Small intestine (tissue), 7 donors: Measurements from ENCODE around the gene TELO2. TPM values are rescaled to one million over a fixed set of nuclear protein-coding genes. Genes with fewer than 3 reads are reported as not detected.
"Not testable (repeated sequence)": the region's sequence is repeated elsewhere in the genome, so short reads cannot be mapped to it uniquely, and the experiment has no call there.

Source experiments
- DNase-seq, 2 donors: peaks; one replicate each; pipeline versions ENCODE4 v3.0.0 to v3.0.0-alpha.2; 2013
- FAIRE-seq: peaks from 2 replicates; lab custom pipeline; 2012; peaks lifted over from hg19 to GRCh38; lab: Jason Lieb, UNC
- H3K27ac ChIP-seq, 3 donors: one replicate each; pipeline ENCODE4 v1.5.1; 2013; ENCODE audit warnings: low read length in 2 of 3, mild to moderate bottlenecking in 2 of 3, control low read depth in 1 of 3, inconsistent platforms in 1 of 3, low read depth in 1 of 3, moderate library complexity in 1 of 3
- H3K27me3 ChIP-seq, 3 donors: one replicate each; pipeline ENCODE4 v1.6.1; 2013; ENCODE audit warnings: low read length in 3 of 3, inconsistent platforms in 1 of 3; ENCODE audit not compliant: control insufficient read depth in 3 of 3, insufficient read depth in 3 of 3
- H3K36me3 ChIP-seq, 3 donors: one replicate each; pipeline ENCODE4 v1.6.1; 2013; ENCODE audit warnings: low read length in 3 of 3, inconsistent platforms in 1 of 3, low read depth in 1 of 3, mild to moderate bottlenecking in 1 of 3, moderate library complexity in 1 of 3; ENCODE audit not compliant: control insufficient read depth in 3 of 3, insufficient read depth in 2 of 3
- H3K4me1 ChIP-seq, 3 donors: one replicate each; pipeline ENCODE4 v1.6.1; 2013; ENCODE audit warnings: low read length in 2 of 3, inconsistent platforms in 1 of 3, low read depth in 1 of 3, mild to moderate bottlenecking in 1 of 3, moderate library complexity in 1 of 3; ENCODE audit not compliant: control insufficient read depth in 3 of 3, insufficient read depth in 2 of 3
- H3K4me3 ChIP-seq, 3 donors: one replicate each; pipeline ENCODE4 v1.5.1; 2013; ENCODE audit warnings: low read length in 3 of 3, control low read depth in 1 of 3, inconsistent platforms in 1 of 3, low read depth in 1 of 3, mild to moderate bottlenecking in 1 of 3, moderate library complexity in 1 of 3
- H3K9me3 ChIP-seq, 2 donors: one replicate each; pipeline ENCODE4 v1.6.1; 2013; ENCODE audit warnings: low read depth in 1 of 2, low read length in 1 of 2; ENCODE audit not compliant: control insufficient read depth in 2 of 2, insufficient read depth in 1 of 2
- WGBS, 3 donors: extraction: QIAGEN DNeasy Blood & Tissue Kit; methylation state at CpG; one replicate each; pipeline ENCODE4 v1.1.7; 2013; 5-methylcytosine and 5-hydroxymethylcytosine counted together
- polyA plus RNA-seq, 4 donors: library from polyadenylated mRNA; stranded (reverse) in 3 of 4; unstranded in 1 of 4; fragments of 200-250 nt in 3 of 4; fragments of 120-200 nt in 1 of 4; gene quantifications; one replicate each; pipeline versions ENCODE4 v1.2.1 to v1.2.3, GENCODE V29; 2013
- donor health status: healthy with polysubstance abuse.
- donor health status: control.
- donor health status: control.
- donor health status: Bipolar disorder and iron deficiency.
- donor health status: healthy.

TELO2 gene
- polyA plus RNA-seq, 4 donors: 41.3 to 50.3 (median 44.7) TPM

GRCh38 chr16:1461146-1461545 lies 32.0 kb upstream of the TELO2 start:
- FAIRE-seq (no peak), DNase-seq (no peak)
- no peak overlapping the region for H3K27ac ChIP-seq
- no peaks in the 10 kb centered on the region for H3K27me3 ChIP-seq
- H3K4me3 ChIP-seq: no peak overlapping the region
- peaks cover 5 to 83% (median 11%) of the 10 kb centered on the region in 3 donors for H3K36me3 ChIP-seq
- WGBS, 3 donors: 85 to 94% (median 87%) methylated on average over 20 to 24 of the region's 24 CpGs
- no peaks in the 10 kb centered on the region for H3K9me3 ChIP-seq
- H3K4me1 ChIP-seq: no peaks in the 10 kb centered on the region

GRCh38 chr16:1464196-1464893 lies 28.8 kb upstream of the TELO2 start:
- H3K27me3 ChIP-seq: no peaks in the 10 kb centered on the region
- DNase-seq: no peak
- FAIRE-seq: no peak
- H3K4me1 ChIP-seq: no peaks in the 10 kb centered on the region
- no peak overlapping the region for H3K27ac ChIP-seq
- peaks cover 5 to 80% (median 11%) of the 10 kb centered on the region in 3 donors for H3K36me3 ChIP-seq
- 92 to 94% (median 94%) methylated on average over 41 of the region's 41 CpGs for WGBS, 3 donors
- no peak overlapping the region for H3K4me3 ChIP-seq
- H3K9me3 ChIP-seq: no peaks in the 10 kb centered on the region

- Histone ChIP-seq H3K4me1 (no peaks in the 10 kb centered on the region), H3K27me3 (no peaks in the 10 kb centered on the region), H3K9me3 (no peaks in the 10 kb centered on the region), H3K27ac (no peak overlapping the region), H3K4me3 (no peak overlapping the region), H3K36me3 (peaks cover 5 to 80% (median 11%) of the 10 kb centered on the region in 3 donors)
- no peak for FAIRE-seq
- no peak for DNase-seq
- WGBS, 3 donors: 91 to 93% (median 92%) methylated on average over 31 to 33 of the region's 33 CpGs
These were observed 28.1 kb upstream of the TELO2 start for GRCh38 chr16:1464894-1465566.

GRCh38 chr16:1465567-1465915 lies 27.6 kb upstream of the TELO2 start:
- FAIRE-seq: no peak
- 84 to 93% (median 90%) methylated on average over 6 to 13 of the region's 13 CpGs for WGBS, 3 donors
- no peaks in the 10 kb centered on the region for H3K4me1 ChIP-seq
- DNase-seq: no peak
- no peak overlapping the region for H3K4me3 ChIP-seq
- no peak overlapping the region for H3K27ac ChIP-seq
- no peaks in the 10 kb centered on the region for H3K27me3 ChIP-seq
- peaks cover 5 to 79% (median 11%) of the 10 kb centered on the region in 3 donors for H3K36me3 ChIP-seq
- H3K9me3 ChIP-seq: no peaks in the 10 kb centered on the region

GRCh38 chr16:1466054-1466453 lies 27.1 kb upstream of the TELO2 start:
- Histone ChIP-seq H3K27ac (no peak overlapping the region), H3K27me3 (no peaks in the 10 kb centered on the region), H3K9me3 (no peaks in the 10 kb centered on the region), H3K4me3 (no peak overlapping the region), H3K4me1 (no peaks in the 10 kb centered on the region), H3K36me3 (peaks cover 3 to 77% (median 6%) of the 10 kb centered on the region in 3 donors)
- no peak for FAIRE-seq
- no peak for DNase-seq
- 93% methylated on average over 23 to 24 of the region's 24 CpGs for WGBS, 3 donors

- H3K9me3 ChIP-seq: no peaks in the 10 kb centered on the region
- FAIRE-seq (no peak), DNase-seq (no peak)
- H3K4me1 ChIP-seq: no peaks in the 10 kb centered on the region
- no peak overlapping the region for H3K27ac ChIP-seq
- H3K4me3 ChIP-seq: no peak overlapping the region
- no peaks in the 10 kb centered on the region for H3K27me3 ChIP-seq
- 73 to 84% (median 76%) methylated on average over 13 to 14 of the region's 14 CpGs for WGBS, 3 donors
- H3K36me3 ChIP-seq: peaks cover 0 to 80% (median 3%) of the 10 kb centered on the region in 3 donors
These were observed 26.1 kb upstream of the TELO2 start for GRCh38 chr16:1466968-1467521.

- H3K36me3 ChIP-seq: peaks cover 0 to 68% (median 0%) of the 10 kb centered on the region in 3 donors
- 88 to 94% (median 90%) methylated on average over 22 of the region's 22 CpGs for WGBS, 3 donors
- H3K27ac ChIP-seq: no peak overlapping the region
- DNase-seq: no peak
- FAIRE-seq: no peak
- no peaks in the 10 kb centered on the region for H3K4me1 ChIP-seq
- no peaks in the 10 kb centered on the region for H3K9me3 ChIP-seq
- H3K4me3 ChIP-seq: no peak overlapping the region
- no peaks in the 10 kb centered on the region for H3K27me3 ChIP-seq
These were observed 24.7 kb upstream of the TELO2 start for GRCh38 chr16:1468426-1468810.

- H3K36me3 ChIP-seq: peaks cover 0 to 62% (median 0%) of the 10 kb centered on the region in 3 donors
- WGBS, 3 donors: 59 to 81% (median 71%) methylated on average over 5 of the region's 5 CpGs
- H3K27me3 ChIP-seq, H3K27ac ChIP-seq, H3K4me3 ChIP-seq, FAIRE-seq, H3K9me3 ChIP-seq, DNase-seq, H3K4me1 ChIP-seq: not testable (repeated sequence)
These were observed 24.0 kb upstream of the TELO2 start for GRCh38 chr16:1469141-1469540.
